ENCODE measurements around the gene ZBTB25.

ZBTB25 gene

GRCh38 chr14:64475585-64476273 is 27.9 kb downstream of the ZBTB25 start:
- DNase-seq, result no peak

DNA sequence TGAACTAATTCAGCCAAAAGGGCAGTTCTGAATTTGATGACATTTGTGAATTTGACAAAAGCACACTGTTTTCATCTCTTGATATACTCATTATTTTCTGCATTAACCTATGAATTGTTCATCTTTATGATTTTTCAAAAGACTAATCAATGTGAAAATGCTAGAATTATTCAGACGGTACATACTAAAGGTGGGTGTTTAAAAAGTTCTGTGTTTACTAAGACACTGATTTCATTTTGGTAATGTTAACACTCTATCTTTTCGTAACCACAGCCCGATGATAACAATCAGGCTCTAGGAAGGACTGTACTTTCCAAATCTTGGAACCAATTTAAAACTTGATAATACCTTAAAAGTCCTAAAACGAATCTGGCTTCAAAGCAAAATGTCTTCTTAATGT is 28.9 kb downstream of the ZBTB25 start:
- DNase-seq, result no peak

DNA sequence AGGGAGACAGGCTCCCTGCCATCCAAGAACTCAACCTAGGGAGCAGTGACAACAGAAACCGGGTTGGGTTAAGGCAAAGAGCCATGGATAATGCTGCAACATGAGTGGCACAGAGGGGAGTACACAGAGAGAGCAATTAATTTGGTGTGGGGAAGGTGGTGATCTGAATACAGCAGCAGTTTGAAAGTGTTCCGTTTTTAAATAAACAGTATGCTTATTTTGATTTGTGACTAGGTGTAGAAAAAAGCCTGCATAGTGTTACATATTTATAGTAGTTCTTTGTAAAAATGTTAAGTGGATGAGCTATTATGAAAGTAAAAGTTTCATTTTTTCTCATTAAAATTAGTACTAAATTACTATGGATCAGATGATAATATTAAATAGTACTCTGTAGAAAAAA is 29.6 kb downstream of the ZBTB25 start:
- no peak for DNase-seq

GRCh38 chr14:64468451-64468850 is 35.2 kb downstream of the ZBTB25 start:
- no peak for DNase-seq

GRCh38 chr14:64467566-64467965 is 36.1 kb downstream of the ZBTB25 start:
- peak in 1 of 5 experiments; percentile 68 for DNase-seq

DNA sequence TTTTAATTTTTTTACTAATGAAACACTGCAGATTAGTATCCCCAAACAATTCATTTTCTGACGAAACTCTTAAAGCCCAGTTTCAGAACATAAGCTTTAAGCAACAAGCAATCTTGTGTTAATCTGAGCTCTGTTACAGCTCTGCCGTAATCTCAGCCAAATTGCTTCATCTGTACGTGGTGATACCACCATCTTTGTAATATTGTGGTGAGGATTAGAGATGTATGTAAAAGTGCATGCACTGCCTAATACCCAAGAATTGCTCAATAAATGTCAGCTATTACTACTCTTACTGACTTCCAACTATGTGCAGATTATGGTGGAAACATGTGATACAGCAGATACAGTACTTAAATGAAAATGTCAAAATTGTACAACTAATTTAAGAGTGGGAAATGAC is 36.5 kb downstream of the ZBTB25 start:
- no peak for DNase-seq

DNA sequence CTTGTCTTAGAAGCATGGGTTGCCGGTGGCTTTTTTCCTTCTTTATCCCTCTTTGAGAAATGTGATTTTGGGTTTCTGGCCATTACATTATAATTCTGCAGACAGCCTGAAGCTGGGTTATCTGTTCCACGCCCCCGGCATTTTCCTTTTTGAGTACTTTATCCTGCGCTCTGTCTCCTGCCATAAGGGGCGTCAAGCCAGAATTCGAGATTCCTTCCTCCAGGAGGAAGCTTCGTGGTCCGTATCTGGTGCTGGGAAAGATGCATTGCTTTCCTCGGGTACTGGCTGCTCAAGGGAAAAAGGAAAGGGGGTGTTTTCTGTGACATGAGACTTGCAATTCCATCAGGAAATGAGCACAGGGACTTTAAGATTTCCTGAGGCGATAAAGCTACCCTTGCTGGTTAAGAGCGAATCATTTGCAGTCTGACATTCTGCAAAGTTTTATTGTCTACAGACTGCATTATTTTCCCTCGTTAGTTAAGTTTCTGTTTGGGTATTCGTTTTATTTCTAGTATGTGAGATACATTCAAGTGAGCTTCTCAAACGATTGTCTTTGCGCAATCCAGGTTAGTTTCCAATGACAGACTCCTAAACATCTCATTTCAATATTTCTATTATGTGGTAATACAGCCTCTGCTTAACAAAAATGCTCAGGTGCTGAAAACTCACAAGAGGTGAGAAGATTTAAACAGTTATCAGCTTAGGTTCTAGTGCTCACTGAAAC is 37.6 kb downstream of the ZBTB25 start:
- no peak for DNase-seq

DNA sequence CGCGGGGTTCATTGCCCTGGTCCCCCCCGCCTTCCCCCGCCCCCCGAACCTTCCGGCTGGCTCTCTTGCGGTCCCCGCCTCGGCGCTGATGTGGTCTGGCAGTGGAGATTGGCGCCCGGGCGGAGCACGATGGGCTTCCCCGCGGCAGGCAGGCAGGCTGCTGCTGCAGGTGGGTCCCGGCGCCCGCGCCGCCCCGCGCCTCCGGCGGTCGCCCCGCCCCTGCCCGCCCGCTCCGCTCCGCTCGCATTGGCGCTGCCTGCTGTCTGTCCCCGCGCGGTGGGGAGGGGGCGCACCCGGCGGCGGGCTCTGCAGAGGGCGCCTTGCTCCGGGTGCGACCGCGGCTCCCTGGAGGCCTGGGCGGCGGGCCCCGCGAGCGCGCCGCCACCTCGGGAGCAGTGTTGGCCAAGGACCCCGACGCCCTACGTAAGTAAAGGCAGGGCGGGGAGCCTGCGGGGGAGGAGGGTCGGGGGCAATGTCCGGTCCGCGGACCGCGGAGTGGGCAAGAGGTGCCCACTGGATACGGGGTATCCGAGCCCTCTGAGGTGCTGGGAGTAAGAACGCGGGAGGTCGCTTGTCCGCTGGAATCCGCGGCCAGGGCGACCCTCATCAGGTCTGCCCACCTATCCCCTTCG is 38.3 kb downstream of the ZBTB25 start, which contains the start of gene AKAP5:
Gene AKAP5 (plus strand): TSS at position 309 of the 632 bp plus-strand sequence. CDS start 2,896 bp downstream, outside the sequence.
- peak; percentile 51 to 70 (median 61) for DNase-seq

DNA sequence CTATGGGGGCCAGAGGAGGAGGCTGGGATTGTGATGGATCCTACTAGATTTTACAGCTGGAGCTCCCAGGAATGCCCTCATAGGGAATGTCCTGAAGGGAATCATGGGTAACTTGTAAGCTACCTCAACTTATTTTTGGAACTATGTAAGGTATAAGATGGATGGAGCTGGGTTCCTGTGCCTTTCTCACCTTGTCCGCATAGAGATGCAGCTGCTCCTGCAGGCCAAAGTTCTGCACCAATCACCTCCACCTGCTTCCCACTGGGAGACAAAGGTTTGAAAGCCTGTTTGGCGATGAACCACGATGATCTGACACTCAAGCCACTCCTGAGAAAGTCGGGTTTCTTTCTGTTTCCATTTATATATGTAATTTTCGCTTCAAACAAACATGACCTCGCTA is 39.0 kb downstream of the ZBTB25 start:
- DNase-seq, result no peak

DNA sequence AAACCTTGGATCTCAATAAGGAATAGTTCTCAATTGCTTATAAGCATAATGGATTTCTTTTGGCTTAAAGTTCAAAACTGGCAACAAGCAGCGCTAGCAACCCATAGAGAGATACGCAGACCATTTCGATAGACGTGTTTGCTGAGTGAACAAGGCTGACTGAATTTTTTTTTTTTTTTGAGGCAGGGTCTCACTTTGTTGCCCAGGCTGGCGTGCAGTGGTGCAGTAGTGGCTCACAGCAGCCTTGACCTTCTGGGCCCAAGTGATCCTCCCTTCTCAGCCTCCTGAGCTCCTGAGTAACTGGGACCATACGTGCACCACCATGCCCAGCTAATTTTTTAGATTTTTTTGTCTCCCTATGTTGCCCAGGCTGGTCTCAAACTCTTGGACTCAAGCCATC is 39.8 kb downstream of the ZBTB25 start:
- DNase-seq, result no peak

DNA sequence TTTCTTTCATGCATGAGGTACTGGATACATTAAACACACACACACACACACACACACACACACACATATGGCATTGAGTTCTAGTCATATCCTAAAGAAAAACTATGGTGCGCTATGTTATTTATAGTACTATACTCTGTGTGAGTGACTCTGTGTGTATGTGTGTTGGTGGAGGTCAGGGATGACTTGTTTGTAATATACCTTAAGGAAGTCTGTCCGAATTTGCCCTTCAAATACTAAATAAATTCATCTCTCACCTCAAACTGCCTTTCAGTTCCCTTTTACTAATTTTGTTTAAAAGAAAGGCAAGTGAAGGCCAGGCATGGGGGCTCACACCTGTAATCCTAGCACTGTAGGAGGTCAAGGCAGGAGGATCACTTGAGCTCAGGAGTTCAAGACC is 40.4 kb downstream of the ZBTB25 start:
- DNase-seq, result no peak

DNA sequence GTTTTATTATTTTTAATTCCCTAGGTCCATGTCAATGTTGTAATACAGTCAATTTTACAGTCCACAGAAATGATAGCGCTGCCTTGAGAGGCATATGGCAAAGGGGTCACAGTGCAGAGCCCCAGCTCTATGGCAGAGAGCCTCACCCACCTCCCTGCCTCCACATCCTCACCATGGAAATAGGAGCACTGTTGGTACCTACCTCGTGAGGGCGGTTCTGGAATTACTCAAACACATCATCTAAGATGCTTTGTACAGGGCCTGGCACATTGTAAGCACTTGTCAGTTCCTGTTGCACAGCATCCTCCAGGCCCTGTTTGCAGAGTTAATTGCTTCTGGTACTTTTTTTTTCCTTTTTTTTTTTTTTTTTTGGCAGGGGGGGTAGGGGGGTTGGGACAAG is 42.4 kb downstream of the ZBTB25 start:
- DNase-seq, result no peak

- DNase-seq, result no peak
Measured at GRCh38 chr14:64459405-64460136, 44.1 kb downstream of the ZBTB25 start.

GRCh38 chr14:64454671-64455070 is 49.0 kb downstream of the ZBTB25 start:
- DNase-seq, result no peak

GRCh38 chr14:64450255-64450654 is 53.4 kb downstream of the ZBTB25 start:
- no peak for DNase-seq

GRCh38 chr14:64447876-64448670 is 55.6 kb downstream of the ZBTB25 start:
- peak in 1 of 5 experiments; percentile 65 for DNase-seq

GRCh38 chr14:64444984-64445845 is 58.4 kb downstream of the ZBTB25 start:
- DNase-seq, result peak in 2 of 5 experiments; percentile 38 to 68

- no peak for DNase-seq
Measured at GRCh38 chr14:64444140-64444539, 59.5 kb downstream of the ZBTB25 start.

- no peak for DNase-seq
Measured at GRCh38 chr14:64442300-64442988, 61.2 kb downstream of the ZBTB25 start.

DNA sequence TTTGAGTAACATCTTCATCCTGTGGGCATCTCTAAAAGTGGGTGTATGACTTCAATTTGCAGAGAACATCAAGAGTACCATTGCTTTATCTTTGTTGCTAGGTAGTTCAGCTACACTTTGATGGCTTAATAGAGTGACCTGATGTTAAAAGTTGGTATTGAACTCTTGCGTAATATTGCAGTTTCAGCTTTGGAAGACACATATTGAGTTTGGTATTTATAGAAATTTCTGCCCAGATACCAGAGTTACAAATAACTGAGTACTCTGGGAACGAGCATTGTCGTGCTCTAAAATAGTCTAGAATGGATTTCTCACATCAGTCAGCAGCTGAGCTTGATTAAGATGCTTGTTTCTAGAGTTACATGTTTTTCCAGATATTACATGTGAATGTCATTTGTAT is 63.1 kb downstream of the ZBTB25 start:
- DNase-seq, result no peak

DNA sequence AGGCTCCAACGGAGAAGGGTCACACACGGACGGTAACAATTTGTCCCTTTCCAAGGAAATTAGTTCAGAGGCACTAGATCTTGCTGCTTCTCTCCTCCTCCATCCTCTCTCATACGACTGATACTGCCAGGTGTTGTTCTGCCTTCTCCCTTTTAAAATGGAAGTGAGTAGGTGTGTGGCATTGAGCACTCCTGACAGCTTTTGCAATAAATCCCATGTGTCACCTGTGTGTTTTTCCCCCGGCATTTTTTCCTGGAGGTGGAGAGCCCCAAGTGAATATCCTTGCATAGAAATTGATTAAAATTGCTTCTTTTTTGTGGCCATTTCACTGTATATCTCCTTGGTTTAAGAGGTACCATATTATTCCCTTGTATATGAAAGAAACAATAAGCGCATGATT is 64.5 kb downstream of the ZBTB25 start:
- no peak for DNase-seq
